ENCODE data around the gene SIPA1.
"Not testable (repeated sequence)": the region's sequence is repeated elsewhere in the genome, so short reads cannot be mapped to it uniquely, and the experiment has no call there.

SIPA1 gene

GRCh38 chr11:65691847-65692246 lies 53.9 kb downstream of the SIPA1 start:
- not testable (repeated sequence) for H3K4me3 ChIP-seq
- H3K27ac ChIP-seq, result peak overlapping the region in 1 of 21 experiments; percentile 41

DNA sequence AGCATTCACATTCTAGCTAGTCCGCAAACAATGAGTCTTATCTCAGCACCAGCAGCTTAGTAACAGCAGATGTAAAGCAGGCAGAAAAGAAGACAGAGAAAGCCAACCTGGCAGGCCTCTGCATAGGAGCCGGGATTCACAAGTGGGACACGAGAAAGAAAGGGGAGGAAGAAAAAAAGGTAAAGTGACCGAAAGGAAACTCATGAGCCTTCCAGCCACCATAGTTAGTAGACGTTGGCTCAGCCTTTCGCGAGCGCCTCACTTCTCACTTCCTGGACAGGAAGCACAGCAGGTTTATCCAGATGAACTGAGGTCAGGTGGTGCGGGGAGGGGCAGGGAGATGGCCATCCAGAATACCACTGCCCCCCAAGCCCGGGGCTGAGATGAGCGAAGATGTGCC lies 54.5 kb downstream of the SIPA1 start:
- peak overlapping the region in 1 of 21 experiments; percentile 41 for H3K27ac ChIP-seq
- H3K4me3 ChIP-seq, result no peak overlapping the region

- no peak overlapping the region for H3K4me3 ChIP-seq
- no peak overlapping the region for H3K27ac ChIP-seq
These were observed 57.7 kb downstream of the SIPA1 start for GRCh38 chr11:65695459-65696241.

DNA sequence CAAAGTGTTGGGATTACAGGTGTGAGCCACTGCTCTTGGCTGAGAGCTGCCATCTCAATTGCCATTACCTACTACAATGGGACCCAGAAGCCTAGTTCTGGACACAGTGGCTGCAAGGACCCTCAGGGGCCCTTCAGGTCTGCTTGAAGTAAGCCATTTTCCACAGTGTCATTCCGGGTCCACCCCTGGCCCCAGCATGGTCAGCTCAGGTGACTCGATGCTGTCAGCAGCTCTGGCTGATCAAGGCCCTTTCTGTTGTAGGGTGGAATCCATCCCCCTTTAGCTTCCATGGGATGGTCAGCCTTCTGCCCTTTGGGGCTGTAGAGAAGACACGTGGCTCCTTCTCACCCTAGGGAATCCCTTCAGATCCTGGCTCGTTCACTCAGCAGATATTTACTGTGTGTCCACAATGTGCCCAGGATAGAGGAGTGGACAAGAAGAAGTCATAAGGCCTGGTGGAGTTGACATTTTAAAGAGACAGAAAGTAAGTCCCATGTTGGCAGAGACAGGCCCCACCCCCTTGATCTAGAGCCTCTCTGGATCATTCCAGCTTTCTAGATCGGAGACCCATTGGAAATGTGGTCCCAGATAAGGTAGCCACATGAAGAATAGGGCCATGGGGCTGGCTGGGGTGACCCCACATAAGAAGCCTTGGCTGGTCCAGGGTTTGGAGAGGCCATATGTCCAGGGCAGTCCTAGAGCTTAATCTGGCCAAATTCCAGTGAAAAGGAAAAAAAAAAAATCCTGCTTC lies 59.1 kb downstream of the SIPA1 start:
- H3K27ac ChIP-seq, result no peak overlapping the region
- H3K4me3 ChIP-seq, result no peak overlapping the region

DNA sequence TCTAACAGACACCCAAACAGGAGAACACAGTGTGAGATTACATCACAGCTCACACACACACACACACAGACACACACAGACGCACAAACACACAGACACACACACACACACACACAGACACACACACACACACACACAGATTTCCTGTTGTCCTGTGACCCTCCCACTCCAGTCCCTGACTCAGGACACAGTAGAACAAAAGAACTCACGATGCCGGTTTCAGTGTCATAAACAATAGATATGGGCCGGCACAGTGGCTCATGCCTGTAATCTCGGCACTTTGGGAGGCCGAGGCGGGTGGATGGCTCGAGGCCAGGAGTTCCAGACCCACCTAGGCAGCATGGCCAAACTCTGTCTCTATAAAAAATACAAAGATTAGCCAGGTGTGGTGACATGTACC lies 60.3 kb downstream of the SIPA1 start:
- Histone ChIP-seq H3K4me3 (no peak overlapping the region), H3K27ac (no peak overlapping the region)

DNA sequence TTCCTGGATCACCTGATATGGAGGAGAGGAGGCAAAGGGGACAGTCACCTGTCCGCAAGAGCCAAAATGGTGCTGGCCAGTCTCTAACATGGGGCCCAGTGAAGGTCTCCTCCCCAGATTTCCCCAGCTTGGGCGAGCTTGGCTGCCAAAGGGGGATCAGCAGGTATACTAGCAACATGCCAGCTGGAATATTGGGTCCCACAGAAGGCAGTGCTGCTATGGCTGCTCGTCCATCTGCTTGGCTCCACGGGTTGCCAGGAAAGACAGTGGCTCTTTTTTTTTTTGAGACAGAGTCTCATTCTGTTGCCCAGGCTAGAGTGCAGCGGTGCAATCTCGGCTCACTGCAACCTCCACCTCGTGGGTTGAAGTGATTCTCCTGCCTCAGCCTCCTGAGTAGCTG lies 61.4 kb downstream of the SIPA1 start:
- H3K27ac ChIP-seq, result no peak overlapping the region

DNA sequence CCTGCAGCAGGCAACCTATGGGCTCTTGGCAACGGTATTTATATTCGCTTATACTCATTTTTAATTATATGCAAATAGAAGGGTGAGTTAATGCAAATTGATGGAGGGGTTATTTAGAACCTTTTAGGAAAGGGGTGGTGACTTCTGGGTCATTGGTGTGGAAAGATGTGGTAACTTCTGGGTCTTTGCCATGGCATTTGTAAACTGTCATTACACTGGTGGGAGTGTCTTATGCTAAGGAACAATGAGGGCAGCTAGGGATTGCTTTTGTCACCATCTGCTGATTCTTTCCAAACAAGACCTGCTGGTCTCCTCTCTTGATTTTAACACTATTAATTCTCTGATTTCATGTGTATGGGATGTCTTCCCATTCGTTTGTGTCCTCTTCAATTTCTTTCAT lies 62.5 kb downstream of the SIPA1 start:
- Histone ChIP-seq H3K27ac (no peak overlapping the region), H3K4me3 (no peak overlapping the region)

More for the DNA sequence above, 61.4 kb downstream of the SIPA1 start:
- H3K4me3 ChIP-seq, result no peak overlapping the region
